H9 (cell line): Measurements from ENCODE around the gene PITHD1. TPM values are rescaled to one million over a fixed set of nuclear protein-coding genes. Genes with fewer than 3 reads are reported as not detected.

Experiments used
- DNase-seq: peaks from one replicate; pipeline ENCODE4 v3.0.0-alpha.2; 2017
- H2AFZ ChIP-seq: one replicate; pipeline ENCODE4 v1.6.1; 2013; ENCODE audit warnings: mild to moderate bottlenecking, low read length, control low read depth, moderate library complexity
- H2AK5ac ChIP-seq: 2 replicates; pipeline ENCODE4 v1.6.1; 2013; ENCODE audit warnings: low read length, control low read depth, mixed read lengths; ENCODE audit not compliant: insufficient read length
- H2BK120ac ChIP-seq: one replicate; pipeline ENCODE4 v1.6.1; 2013; ENCODE audit warnings: low read depth, mild to moderate bottlenecking, low read length, control low read depth, inconsistent platforms; ENCODE audit not compliant: poor library complexity, severe bottlenecking
- H2BK12ac ChIP-seq: 2 replicates; pipeline ENCODE4 v1.6.1; 2013; ENCODE audit warnings: low read length, control low read depth, mixed read lengths, low read depth; ENCODE audit not compliant: insufficient read length
- H2BK15ac ChIP-seq: 2 replicates; pipeline ENCODE4 v1.6.1; 2013; ENCODE audit warnings: low read depth, low read length, control low read depth
- H2BK20ac ChIP-seq: one replicate; pipeline ENCODE4 v1.6.1; 2013; ENCODE audit warnings: low read depth, mild to moderate bottlenecking, low read length, control low read depth, inconsistent platforms; ENCODE audit not compliant: poor library complexity, severe bottlenecking
- H2BK5ac ChIP-seq: 2 replicates; pipeline ENCODE4 v1.6.1; 2013; ENCODE audit warnings: low read length, control low read depth, mixed read lengths; ENCODE audit not compliant: insufficient read length
- H3K14ac ChIP-seq: 2 replicates; pipeline ENCODE4 v1.6.1; 2013; ENCODE audit warnings: low read length, control low read depth; ENCODE audit not compliant: insufficient read depth
- H3K18ac ChIP-seq: 2 replicates; pipeline ENCODE4 v1.6.1; 2013; ENCODE audit warnings: low read depth, mild to moderate bottlenecking, mixed read lengths, low read length, control low read depth; ENCODE audit not compliant: insufficient read length
- H3K23ac ChIP-seq: 2 replicates; pipeline ENCODE4 v1.6.1; 2013; ENCODE audit warnings: low read length, control low read depth, mixed read lengths, low read depth; ENCODE audit not compliant: insufficient read length
- H3K23me2 ChIP-seq: 2 replicates; pipeline ENCODE4 v1.6.1; 2013; ENCODE audit warnings: low read depth, mild to moderate bottlenecking, mixed read lengths, low read length, control low read depth; ENCODE audit not compliant: insufficient read length, poor library complexity, severe bottlenecking
- H3K27ac ChIP-seq: 2 replicates; pipeline ENCODE4 v1.5.1; 2013; ENCODE audit warnings: low read length, control low read depth, mixed read lengths, low read depth; ENCODE audit not compliant: insufficient read length
- H3K27me3 ChIP-seq: 2 replicates; pipeline ENCODE4 v1.6.1; 2013; ENCODE audit warnings: low read length, control low read depth, inconsistent platforms; ENCODE audit not compliant: insufficient read depth
- H3K4ac ChIP-seq: 2 replicates; pipeline ENCODE4 v1.6.1; 2013; ENCODE audit warnings: low read depth, mild to moderate bottlenecking, control low read depth, inconsistent platforms, low read length, moderate library complexity
- H3K4me1 ChIP-seq: 2 replicates; pipeline ENCODE4 v1.6.1; 2013; ENCODE audit warnings: low read length, control low read depth, inconsistent platforms; ENCODE audit not compliant: insufficient read depth
- H3K4me2 ChIP-seq: 2 replicates; pipeline ENCODE4 v1.6.1; 2013; ENCODE audit warnings: low read length, control low read depth, mixed read lengths; ENCODE audit not compliant: insufficient read length, insufficient read depth
- H3K56ac ChIP-seq: 2 replicates; pipeline ENCODE4 v1.6.1; 2013; ENCODE audit warnings: low read depth, mild to moderate bottlenecking, mixed read lengths, low read length, control low read depth; ENCODE audit not compliant: insufficient read length
- H3K79me1 ChIP-seq: 2 replicates; pipeline ENCODE4 v1.6.1; 2013; ENCODE audit warnings: low read depth, mild to moderate bottlenecking, moderate library complexity, low read length, control low read depth, inconsistent platforms; ENCODE audit not compliant: insufficient read depth, poor library complexity, severe bottlenecking
- H3K79me2 ChIP-seq: 2 replicates; pipeline ENCODE4 v1.6.1; 2013; ENCODE audit warnings: low read length, control low read depth, inconsistent platforms; ENCODE audit not compliant: insufficient read depth
- H3K9ac ChIP-seq: 2 replicates; pipeline ENCODE4 v1.6.1; 2013; ENCODE audit warnings: low read length, control low read depth, mixed read lengths; ENCODE audit not compliant: insufficient read length; ENCODE audit errors: extremely low read depth
- H3K9me3 ChIP-seq: one replicate; pipeline ENCODE4 v1.6.1; 2013; ENCODE audit warnings: low read depth, low read length, inconsistent platforms; ENCODE audit not compliant: control insufficient read depth
- H3T11ph ChIP-seq: one replicate; pipeline ENCODE4 v1.6.1; 2013; ENCODE audit warnings: mild to moderate bottlenecking, low read length, control low read depth, inconsistent platforms
- H4K20me1 ChIP-seq: one replicate; pipeline ENCODE4 v1.6.1; 2013; ENCODE audit not compliant: control insufficient read depth, insufficient read length, insufficient read depth
- H4K5ac ChIP-seq: 2 replicates; pipeline ENCODE4 v1.6.1; 2013; ENCODE audit warnings: low read depth, mild to moderate bottlenecking, mixed read lengths, low read length, control low read depth; ENCODE audit not compliant: insufficient read length
- H4K8ac ChIP-seq: replicated peaks from 2 replicates; pipeline ENCODE4 v1.6.1; 2013; ENCODE audit warnings: low read length, control low read depth, mixed read lengths, low read depth; ENCODE audit not compliant: insufficient read length
- H4K91ac ChIP-seq: 2 replicates; pipeline ENCODE4 v1.6.1; 2013; ENCODE audit warnings: low read depth, mild to moderate bottlenecking, moderate library complexity, mixed read lengths, low read length, control low read depth; ENCODE audit not compliant: insufficient read length
- H3K27ac Mint-ChIP-seq, 3 experiments: 2 replicates in 2 of 3; 3 replicates in 1 of 3; pipeline ENCODE4 v1.8.0; 2020 to 2021; ENCODE audit warnings: mixed read lengths in 3 of 3, mild to moderate bottlenecking in 1 of 3, moderate library complexity in 1 of 3
- H3K27me3 Mint-ChIP-seq: 2 replicates; pipeline ENCODE4 v1.8.0; 2021; ENCODE audit warnings: low read depth, mild to moderate bottlenecking, moderate library complexity, mixed read lengths
- H3K36me3 Mint-ChIP-seq, 3 experiments: 2 replicates in 2 of 3; 3 replicates in 1 of 3; pipeline ENCODE4 v1.8.0; 2020 to 2021; ENCODE audit warnings: low read depth in 3 of 3, mixed read lengths in 3 of 3; ENCODE audit not compliant: insufficient read depth in 1 of 3
- H3K4me1 Mint-ChIP-seq, 2 experiments: 2 replicates each; pipeline ENCODE4 v1.8.0; 2020; ENCODE audit warnings: mixed read lengths in 2 of 2
- H3K4me3 Mint-ChIP-seq, 2 experiments: 2 replicates in 1 of 2; 3 replicates in 1 of 2; pipeline ENCODE4 v1.8.0; 2020 to 2021; ENCODE audit warnings: mild to moderate bottlenecking in 2 of 2, mixed read lengths in 2 of 2, moderate library complexity in 1 of 2
- H3K9me3 Mint-ChIP-seq, 2 experiments: 2 replicates in 1 of 2; 3 replicates in 1 of 2; pipeline ENCODE4 v1.8.0; 2020; ENCODE audit warnings: mild to moderate bottlenecking in 2 of 2, mixed read lengths in 2 of 2, moderate library complexity in 1 of 2
- CTCF ChIP-seq: fragments of 200-600 bp; sonication (generic); conservative IDR thresholded peaks from 3 replicates; pipeline ENCODE4 v1.8.0; 2021; ENCODE audit warnings: antibody characterized with exemption, mild to moderate bottlenecking
- WGBS: extraction: QIAGEN DNeasy Blood & Tissue Kit; methylation state at CpG from one replicate; pipeline ENCODE4 v1.1.7; 2013; ENCODE audit warnings: missing lambda C conversion rate, low lambda C conversion rate, mixed read lengths; ENCODE audit not compliant: insufficient read length; ENCODE audit errors: extremely low coverage; 5-methylcytosine and 5-hydroxymethylcytosine counted together
- total RNA-seq: library from RNA; stranded (reverse); gene quantifications from 2 replicates; pipeline ENCODE4 v1.2.1, GENCODE V29; 2021

The PITHD1 gene
- total RNA-seq, 1 experiment from 2014 or later: 92.0 TPM

DNA sequence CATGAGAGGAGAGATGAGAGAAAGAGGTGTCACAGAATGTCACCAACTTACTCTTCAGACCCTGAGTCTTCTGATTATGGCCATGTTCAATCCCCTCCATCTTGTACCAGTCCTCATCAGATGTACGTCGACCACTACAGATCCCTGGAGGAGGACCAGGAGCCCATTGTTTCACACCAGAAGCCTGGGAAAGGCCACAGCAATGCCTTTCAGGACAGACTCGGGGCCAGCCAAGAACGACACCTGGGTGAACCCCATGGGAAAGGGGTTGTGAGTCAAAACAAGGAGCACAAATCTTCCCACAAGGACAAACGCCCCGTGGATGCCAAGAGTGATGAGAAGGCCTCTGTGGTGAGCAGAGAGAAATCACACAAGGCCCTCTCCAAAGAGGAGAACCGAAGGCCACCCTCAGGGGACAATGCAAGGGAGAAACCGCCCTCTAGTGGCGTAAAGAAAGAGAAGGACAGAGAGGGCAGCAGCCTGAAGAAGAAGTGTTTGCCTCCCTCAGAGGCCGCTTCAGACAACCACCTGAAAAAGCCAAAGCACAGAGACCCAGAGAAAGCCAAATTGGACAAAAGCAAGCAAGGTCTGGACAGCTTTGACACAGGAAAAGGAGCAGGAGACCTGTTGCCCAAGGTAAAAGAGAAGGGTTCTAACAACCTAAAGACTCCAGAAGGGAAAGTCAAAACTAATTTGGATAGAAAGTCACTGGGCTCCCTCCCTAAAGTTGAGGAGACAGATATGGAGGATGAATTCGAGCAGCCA, 27.0 kb upstream of the PITHD1 start:
- peaks cover 12% of the 10 kb centered on the region for H3K79me2 ChIP-seq
- H3K14ac ChIP-seq: no peak overlapping the region
- no peak overlapping the region for H3K23ac ChIP-seq
- Mint-ChIP-seq H3K4me1 (no peaks in the 10 kb centered on the region), H3K4me3 (peak overlapping the region in 1 of 2 experiments; percentile 39; a peak in 1 of 5 replicates), H3K27me3 (no peaks in the 10 kb centered on the region), H3K27ac (peak overlapping the region in 2 of 3 experiments; percentile 72 to 73; a peak in 2 of 7 replicates), H3K9me3 (no peaks in the 10 kb centered on the region), H3K36me3 (peaks cover 51 to 76% (median 71%) of the 10 kb centered on the region in 3 experiments; a peak in 6 of 7 replicates)
- H4K20me1 ChIP-seq: no peaks in the 10 kb centered on the region
- H3K4me2 ChIP-seq: no peak overlapping the region
- H2AFZ ChIP-seq: no peak overlapping the region
- whole genome bisulfite sequencing: no CpG with 5 or more reads among the region's 11 CpGs
- no peaks in the 10 kb centered on the region for H3K79me1 ChIP-seq
- H3K27ac ChIP-seq: no peak overlapping the region
- no peak overlapping the region for H2BK12ac ChIP-seq
- H2AK5ac ChIP-seq: no peak overlapping the region
- H3T11ph ChIP-seq: no peak overlapping the region
- H3K23me2 ChIP-seq: no peaks in the 10 kb centered on the region
- no peaks in the 10 kb centered on the region for H3K27me3 ChIP-seq
- H3K9me3 ChIP-seq: no peaks in the 10 kb centered on the region
- TF ChIP-seq CTCF: peak; percentile 85
- DNase-seq: peak; percentile 58
- H3K18ac ChIP-seq: no peak overlapping the region
- H2BK5ac ChIP-seq: no peak overlapping the region
- no peak overlapping the region for H4K8ac ChIP-seq
- H3K56ac ChIP-seq: no peak overlapping the region
- H3K4me1 ChIP-seq: no peaks in the 10 kb centered on the region
- no peak overlapping the region for H4K5ac ChIP-seq
- no peak overlapping the region for H4K91ac ChIP-seq
- H2BK20ac ChIP-seq: no peak overlapping the region
- no peak overlapping the region for H2BK120ac ChIP-seq
- no peak overlapping the region for H2BK15ac ChIP-seq
- no peak overlapping the region for H3K4ac ChIP-seq
- H3K9ac ChIP-seq: no peak overlapping the region
